Measurements from ENCODE around the gene S100A1. TPM values are rescaled to one million over a fixed set of nuclear protein-coding genes. Genes with fewer than 3 reads are reported as not detected.

Gene S100A1
- total and polyA plus RNA-seq, 2 of the 13 experiments (the other 11 are each of a cell fraction or from before 2014, with no cell fraction given): 120 to 251 TPM

DNA sequence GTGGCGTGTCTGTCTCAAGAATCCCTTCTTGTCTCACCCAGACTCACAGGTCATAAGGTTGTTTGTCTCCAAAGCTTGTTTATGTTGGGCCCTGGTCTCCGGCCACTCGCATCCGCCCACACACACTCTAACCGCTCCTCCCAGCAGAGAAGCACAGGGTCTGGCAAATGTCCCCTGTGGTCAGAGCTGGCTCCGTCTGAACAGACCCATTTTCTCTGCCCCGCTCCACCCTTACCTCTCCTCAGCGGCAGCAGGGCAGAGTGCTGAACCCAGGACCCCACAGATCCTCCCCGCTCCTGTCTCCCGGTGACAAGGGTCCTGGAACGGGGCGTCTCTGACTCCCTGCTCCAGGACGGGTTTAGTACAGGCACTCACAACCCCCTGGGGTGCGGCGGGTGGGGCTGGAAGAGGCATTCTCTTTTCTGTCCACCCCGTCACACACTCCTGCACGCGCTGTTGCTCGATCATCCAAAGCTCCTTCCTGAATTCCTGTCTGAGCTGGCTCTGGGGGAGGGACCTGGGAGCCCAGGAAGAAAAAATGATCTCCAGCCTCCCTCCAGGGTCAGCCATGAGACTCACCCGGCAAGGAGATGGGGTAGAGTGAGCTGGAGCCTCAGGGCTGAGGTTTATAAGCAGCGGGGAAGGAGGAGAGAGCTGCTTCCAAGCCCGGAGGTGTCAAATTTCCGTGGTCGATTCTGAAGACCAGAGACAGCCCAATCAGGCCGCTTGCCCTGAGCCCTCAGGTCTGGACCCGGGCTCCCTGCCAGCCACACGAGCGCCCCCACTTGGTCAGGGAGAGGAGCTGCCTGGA lies 1.1 kb upstream of the S100A1 start, which contains the start of gene S100A13 (continued):
- TF ChIP-seq, protein P1, sequence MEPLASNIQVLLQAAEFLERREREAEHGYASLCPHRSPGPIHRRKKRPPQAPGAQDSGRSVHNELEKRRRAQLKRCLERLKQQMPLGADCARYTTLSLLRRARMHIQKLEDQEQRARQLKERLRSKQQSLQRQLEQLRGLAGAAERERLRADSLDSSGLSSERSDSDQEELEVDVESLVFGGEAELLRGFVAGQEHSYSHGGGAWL (CRISPR knock-in tag; IDR thresholded peaks at IDR 0.05): 0 out of 2 replicates have a peak, but pooled peaks have one; percentile 61
- TF ChIP-seq ZKSCAN8 (CRISPR knock-in tag; IDR thresholded peaks at IDR 0.05; ENCODE audit: borderline replicate concordance) (0 out of 2 replicates have a peak, but pooled peaks have one; percentile 7), ZNF256 (CRISPR knock-in tag; conservative IDR thresholded peaks at IDR 0.05) (no peak), JDP2 (CRISPR knock-in tag; IDR thresholded peaks at IDR 0.05; ENCODE audit: borderline replicate concordance) (no peak), ZNF205 (CRISPR knock-in tag; IDR thresholded peaks at IDR 0.05) (no peak), RXRB (CRISPR knock-in tag; IDR thresholded peaks at IDR 0.05; ENCODE audit: borderline replicate concordance) (peak; percentile 9; the same call in 1 of the 2 replicates), ZNF761 (CRISPR knock-in tag; conservative IDR thresholded peaks at IDR 0.05) (0 out of 2 replicates have a peak, but pooled peaks have one; percentile 44), MAF1 (CRISPR knock-in tag; IDR thresholded peaks at IDR 0.05; ENCODE audit: borderline replicate concordance) (0 out of 2 replicates have a peak, but pooled peaks have one; percentile 53), ZSCAN21 (CRISPR knock-in tag; IDR thresholded peaks at IDR 0.05; ENCODE audit: borderline replicate concordance) (0 out of 2 replicates have a peak, but pooled peaks have one; percentile 24), ZNF335 (CRISPR knock-in tag; IDR thresholded peaks at IDR 0.05) (0 out of 2 replicates have a peak, but pooled peaks have one; percentile 35), ZNF142 (CRISPR knock-in tag; IDR thresholded peaks at IDR 0.05) (0 out of 2 replicates have a peak, but pooled peaks have one; percentile 3), ZNF296 (CRISPR knock-in tag; conservative IDR thresholded peaks at IDR 0.05) (no peak), KDM4B (CRISPR knock-in tag; IDR thresholded peaks at IDR 0.05) (peak; percentile 19; the same call in 1 of the 2 replicates), DR1 (CRISPR knock-in tag; IDR thresholded peaks at IDR 0.05) (peak; percentile 59; the same call in 1 of the 2 replicates), ZNF451 (CRISPR knock-in tag; IDR thresholded peaks at IDR 0.05) (no peak), ZNF597 (CRISPR knock-in tag; IDR thresholded peaks at IDR 0.05) (no peak), ZNF225 (CRISPR knock-in tag; IDR thresholded peaks at IDR 0.05) (no peak)
- TF ChIP-seq, protein P2, sequence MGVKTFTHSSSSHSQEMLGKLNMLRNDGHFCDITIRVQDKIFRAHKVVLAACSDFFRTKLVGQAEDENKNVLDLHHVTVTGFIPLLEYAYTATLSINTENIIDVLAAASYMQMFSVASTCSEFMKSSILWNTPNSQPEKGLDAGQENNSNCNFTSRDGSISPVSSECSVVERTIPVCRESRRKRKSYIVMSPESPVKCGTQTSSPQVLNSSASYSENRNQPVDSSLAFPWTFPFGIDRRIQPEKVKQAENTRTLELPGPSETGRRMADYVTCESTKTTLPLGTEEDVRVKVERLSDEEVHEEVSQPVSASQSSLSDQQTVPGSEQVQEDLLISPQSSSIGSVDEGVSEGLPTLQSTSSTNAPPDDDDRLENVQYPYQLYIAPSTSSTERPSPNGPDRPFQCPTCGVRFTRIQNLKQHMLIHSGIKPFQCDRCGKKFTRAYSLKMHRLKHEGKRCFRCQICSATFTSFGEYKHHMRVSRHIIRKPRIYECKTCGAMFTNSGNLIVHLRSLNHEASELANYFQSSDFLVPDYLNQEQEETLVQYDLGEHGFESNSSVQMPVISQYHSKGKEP (CRISPR knock-in tag; IDR thresholded peaks at IDR 0.05): no peak
- TF ChIP-seq, protein P3, sequence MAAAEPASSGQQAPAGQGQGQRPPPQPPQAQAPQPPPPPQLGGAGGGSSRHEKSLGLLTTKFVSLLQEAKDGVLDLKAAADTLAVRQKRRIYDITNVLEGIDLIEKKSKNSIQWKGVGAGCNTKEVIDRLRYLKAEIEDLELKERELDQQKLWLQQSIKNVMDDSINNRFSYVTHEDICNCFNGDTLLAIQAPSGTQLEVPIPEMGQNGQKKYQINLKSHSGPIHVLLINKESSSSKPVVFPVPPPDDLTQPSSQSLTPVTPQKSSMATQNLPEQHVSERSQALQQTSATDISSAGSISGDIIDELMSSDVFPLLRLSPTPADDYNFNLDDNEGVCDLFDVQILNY (CRISPR knock-in tag; conservative IDR thresholded peaks at IDR 0.05): no peak
